GM12878 (cell line): ENCODE measurements around the gene AGBL1. TPM values are rescaled to one million over a fixed set of nuclear protein-coding genes. Genes with fewer than 3 reads are reported as not detected.

Experiments used
- ATAC-seq: fragments of 200-7000 bp; cut with Tn5 transposase; 3 replicates; pipeline ENCODE4 v1.9.1; 2020; ENCODE audit warnings: mild to moderate bottlenecking, moderate library complexity
- BruUV-seq: library from RNA; stranded (reverse); fragments of 400-500 nt; replicated peaks from 2 replicates; lab custom pipeline; 2021; lab: Mats Ljungman, UMichigan
- CTCF ChIA-PET: fragments of 300-600 bp; sonication (Branson Sonifier 250); formaldehyde crosslinking; extraction: SDS; loops from one replicate; lab custom pipeline; 2021; ENCODE audit warnings: inconsistent platforms; lab: Yijun Ruan, JAX
- POLR2A ChIA-PET: fragments of 350-600 bp; formaldehyde crosslinking; extraction: SDS; loops from one replicate; lab custom pipeline; 2021; ENCODE audit warnings: inconsistent platforms; lab: Charles Lee
- RAD21 ChIA-PET: fragments of 300-600 bp; sonication (Branson Sonifier 250); formaldehyde crosslinking; loops from one replicate; lab custom pipeline; 2023; ENCODE audit warnings: antibody characterized with exemption; ENCODE audit not compliant: unreplicated experiment; lab: Charles Lee
- SMC1A ChIA-PET: fragments of 300-600 bp; sonication (Branson Sonifier 250); formaldehyde crosslinking; loops from one replicate; lab custom pipeline; 2023; ENCODE audit not compliant: unreplicated experiment, uncharacterized antibody; lab: Charles Lee
- DNase-seq: peaks from one replicate; pipeline ENCODE4 v3.0.0-alpha.2; 2011; ENCODE audit warnings: low read depth, low spot score
- FAIRE-seq: peaks from 3 replicates; lab custom pipeline; 2011; peaks lifted over from hg19 to GRCh38; lab: Jason Lieb, UNC
- H2AFZ ChIP-seq: 2 replicates; pipeline ENCODE4 v1.6.0; 2011; ENCODE audit warnings: low read depth, low read length, control low read depth; ENCODE audit not compliant: control insufficient read depth
- H3K27ac ChIP-seq: 2 replicates; pipeline ENCODE4 v1.5.1; 2011; ENCODE audit warnings: control low read depth; ENCODE audit not compliant: control insufficient read depth, insufficient read depth
- H3K27me3 ChIP-seq, 2 experiments: replicated peaks in 1 of 2; 2 replicates each; pipeline versions ENCODE4 v1.6.0 to v1.6.1; 2011; ENCODE audit warnings: low read length in 1 of 2; ENCODE audit not compliant: control insufficient read depth in 2 of 2, insufficient read depth in 2 of 2
- H3K36me3 ChIP-seq, 2 experiments: 2 replicates each; pipeline ENCODE4 v1.5.1; 2011; ENCODE audit warnings: low read length in 1 of 2; ENCODE audit not compliant: control insufficient read depth in 2 of 2, insufficient read depth in 2 of 2
- H3K4me1 ChIP-seq: 2 replicates; pipeline ENCODE4 v1.6.1; 2011; ENCODE audit warnings: mild to moderate bottlenecking, low read length, moderate library complexity, mixed read lengths; ENCODE audit not compliant: control insufficient read depth, insufficient read depth
- H3K4me2 ChIP-seq: 2 replicates; pipeline ENCODE4 v1.6.0; 2011; ENCODE audit warnings: control low read depth; ENCODE audit not compliant: control insufficient read depth, insufficient read depth
- H3K4me3 ChIP-seq: fragments of 200-600 bp; sonication (generic); 2 replicates; pipeline ENCODE4 v1.5.1; 2016
- H3K79me2 ChIP-seq: 2 replicates; pipeline ENCODE4 v1.6.0; 2011; ENCODE audit warnings: low read length; ENCODE audit not compliant: control insufficient read depth, insufficient read depth
- H3K9ac ChIP-seq: 2 replicates; pipeline ENCODE4 v1.8.0; 2011; ENCODE audit warnings: low read length, control low read depth, mixed read lengths; ENCODE audit not compliant: control insufficient read depth, insufficient read depth
- H3K9me3 ChIP-seq: replicated peaks from 3 replicates; pipeline ENCODE4 v1.5.1; 2011; ENCODE audit warnings: mild to moderate bottlenecking, low read length; ENCODE audit not compliant: control insufficient read depth, insufficient read depth
- H4K20me1 ChIP-seq: 2 replicates; pipeline ENCODE4 v1.6.0; 2011; ENCODE audit not compliant: control insufficient read depth, insufficient read depth
- EGR1 ChIP-seq, 2 experiments: IDR thresholded peaks; 1 replicate in 1 of 2; 2 replicates in 1 of 2; pipeline ENCODE4 v1.6.1; 2011 to 2012; ENCODE audit warnings: low read depth in 2 of 2, low read length in 2 of 2, borderline replicate concordance in 1 of 2, mild to moderate bottlenecking in 1 of 2, moderate library complexity in 1 of 2
- IKZF2 ChIP-seq, 2 experiments: fragments of 450-650 bp; IDR thresholded peaks; 2 replicates each; pipeline ENCODE4 v1.6.1; 2017; ENCODE audit warnings: mild to moderate bottlenecking in 2 of 2, moderate library complexity in 2 of 2
- JUNB ChIP-seq: IDR thresholded peaks from 2 replicates; pipeline ENCODE4 v1.6.1; 2016; ENCODE audit warnings: antibody characterized with exemption, mild to moderate bottlenecking
- JUND ChIP-seq: IDR thresholded peaks from 2 replicates; pipeline ENCODE4 v1.6.1; 2012; ENCODE audit warnings: low read depth, mild to moderate bottlenecking, low read length, improper control_type of control experiment, moderate library complexity
- LARP7 ChIP-seq: fragments of 450-650 bp; IDR thresholded peaks from 2 replicates; pipeline ENCODE4 v1.6.1; 2017; ENCODE audit warnings: mild to moderate bottlenecking
- MEF2A ChIP-seq: IDR thresholded peaks from 2 replicates; pipeline ENCODE4 v1.6.1; 2011; ENCODE audit warnings: low read depth, mild to moderate bottlenecking, low read length, moderate library complexity; ENCODE audit not compliant: insufficient read depth
- NFIC ChIP-seq: IDR thresholded peaks from 2 replicates; pipeline ENCODE4 v1.6.1; 2012; ENCODE audit warnings: low read depth, mild to moderate bottlenecking, inconsistent platforms, low read length, moderate library complexity
- NR2C1 ChIP-seq: fragments of 450-650 bp; IDR thresholded peaks from 2 replicates; pipeline ENCODE4 v1.6.1; 2017; ENCODE audit warnings: antibody characterized with exemption, mild to moderate bottlenecking, moderate library complexity
- NR2C2 ChIP-seq: IDR thresholded peaks from 2 replicates; pipeline ENCODE4 v1.6.1; 2011; ENCODE audit warnings: borderline replicate concordance, low read depth; ENCODE audit not compliant: control insufficient read depth, insufficient read length
- PAX8 ChIP-seq: fragments of 450-650 bp; IDR thresholded peaks from 2 replicates; pipeline ENCODE4 v1.6.1; 2017; ENCODE audit warnings: mild to moderate bottlenecking, moderate library complexity
- RFX5 ChIP-seq: IDR thresholded peaks from 2 replicates; pipeline ENCODE4 v1.6.1; 2011; ENCODE audit warnings: low read depth, low read length, improper control_type of control experiment
- SMAD5 ChIP-seq: IDR thresholded peaks from 2 replicates; pipeline ENCODE4 v1.6.1; 2016; ENCODE audit warnings: antibody characterized with exemption, low read depth
- SPI1 ChIP-seq: IDR thresholded peaks from 2 replicates; pipeline ENCODE4 v1.6.1; 2011; ENCODE audit warnings: low read depth, mild to moderate bottlenecking, low read length, moderate library complexity, borderline replicate concordance; ENCODE audit not compliant: insufficient read depth
- STAT1 ChIP-seq: fragments of 450-650 bp; conservative IDR thresholded peaks from 2 replicates; pipeline ENCODE4 v1.6.1; 2014; ENCODE audit warnings: antibody characterized with exemption, mild to moderate bottlenecking
- ZBTB4 ChIP-seq: fragments of 450-650 bp; formaldehyde crosslinking; IDR thresholded peaks from 2 replicates; pipeline ENCODE4 v1.4.0; 2022; ENCODE audit warnings: mild to moderate bottlenecking, moderate library complexity
- ZNF622 ChIP-seq: fragments of 450-650 bp; IDR thresholded peaks from 2 replicates; pipeline ENCODE4 v1.6.1; 2017; ENCODE audit warnings: mild to moderate bottlenecking, inconsistent platforms
- WGBS: methylation state at CpG from one replicate; pipeline ENCODE4 v1.1.6; 2016; ENCODE audit warnings: low lambda C conversion rate; ENCODE audit not compliant: insufficient replicate concordance, insufficient coverage; ENCODE audit errors: missing lambda C conversion rate; 5-methylcytosine and 5-hydroxymethylcytosine counted together
- in situ Hi-C: fragments of 300-500 bp; cut with MboI; formaldehyde crosslinking; loops from 9 replicates; pipeline ENCODE4 v1.14.3; 2018; ENCODE audit warnings: mixed read lengths
- intact Hi-C: fragments of 100-400 bp; cut with micrococcal nuclease; formaldehyde crosslinking; loops from one replicate; pipeline ENCODE4 v1.14.2; 2022; ENCODE audit not compliant: unreplicated experiment
- polyA plus RNA-seq, 11 experiments: library from polyadenylated mRNA; depleted of rRNA in 4 of 11; unstranded in 6 of 11; stranded (reverse) in 5 of 11; fragments of >200 nt; fragmentation: Nextera tagmentation in 4 of 11; fragmentation: Illumina TruSeq in 1 of 11; extraction: Ambion mirVana in 4 of 11; extraction: Trizol in 1 of 11; gene quantifications; 1 replicate in 1 of 11; 2 replicates in 10 of 11; pipeline versions ENCODE4 v1.2.1 to v1.2.3, GENCODE V29; 2011 to 2016; ENCODE audit warnings: inconsistent platforms in 2 of 11, missing spikeins in 2 of 11, low read depth in 1 of 11
- total RNA-seq, 4 experiments: library from RNA; depleted of rRNA in 3 of 4; stranded (reverse); fragments of >200 nt in 3 of 4; fragmentation: Illumina TruSeq in 1 of 4; extraction: Trizol in 1 of 4; gene quantifications; 2 replicates each; pipeline versions ENCODE4 v1.2.1 to v1.2.3, GENCODE V29; 2013 to 2021

The AGBL1 gene
- total and polyA plus RNA-seq, 10 of the 15 experiments (the other 5 are each of a cell fraction or from before 2014, with no cell fraction given), result not detected

- no peaks in the 10 kb centered on the region for H3K9me3 ChIP-seq
- SMC1A ChIA-PET, result interaction anchor here (0.6 kb wide), 1 partner anchor 1843 kb away, joined by 3 read pairs; no protein-coding TSS in a partner anchor
- H3K4me3 ChIP-seq, result no peak overlapping the region
- 3% methylated on average over 2 of the region's 2 CpGs for WGBS
- H3K36me3 ChIP-seq, result no peaks in the 10 kb centered on the region
- H3K9ac ChIP-seq, result no peak overlapping the region
- H3K27ac ChIP-seq, result no peak overlapping the region
- FAIRE-seq, result no peak
- intact Hi-C loops (no loop called here), in situ Hi-C loops (no loop called here)
- no TSS peak for BruUV-seq
- ATAC-seq, result no peak
- no peaks in the 10 kb centered on the region for H3K4me1 ChIP-seq
- TF ChIP-seq SMAD5, result no peak
- no peaks in the 10 kb centered on the region for H3K79me2 ChIP-seq
- POLR2A ChIA-PET, result no interaction called here
- H3K4me2 ChIP-seq, result no peak overlapping the region
- CTCF ChIA-PET, result no interaction called here
- H4K20me1 ChIP-seq, result no peaks in the 10 kb centered on the region
- no peak overlapping the region for H2AFZ ChIP-seq
- H3K27me3 ChIP-seq, result no peaks in the 10 kb centered on the region
- no peak for DNase-seq
- RAD21 ChIA-PET, result no interaction called here
Observed at GRCh38 chr15:86663979-86664378, 584.3 kb downstream of the AGBL1 start.

GRCh38 chr15:86664581-86664980 lies 584.9 kb downstream of the AGBL1 start:
- Histone ChIP-seq H3K27ac (no peak overlapping the region), H3K36me3 (no peaks in the 10 kb centered on the region), H3K79me2 (no peaks in the 10 kb centered on the region), H4K20me1 (no peaks in the 10 kb centered on the region), H3K9ac (no peak overlapping the region), H3K27me3 (no peaks in the 10 kb centered on the region), H3K9me3 (no peaks in the 10 kb centered on the region), H2AFZ (no peak overlapping the region), H3K4me1 (no peaks in the 10 kb centered on the region), H3K4me3 (no peak overlapping the region), H3K4me2 (no peak overlapping the region)
- ATAC-seq (no peak), DNase-seq (no peak), FAIRE-seq (no peak)
- no peak for TF ChIP-seq ZBTB4 (CRISPR knock-in tag)
- no peak for TF ChIP-seq RFX5
- no peak for TF ChIP-seq NFIC
- TF ChIP-seq NR2C2, result no peak
- TF ChIP-seq EGR1 (IDR thresholded peaks at IDR 0.05; ENCODE audit: borderline replicate concordance in 1 of 2, low read depth in 2 of 2, low read length in 2 of 2), result no peak
- TF ChIP-seq IKZF2 (IDR thresholded peaks at IDR 0.05), result no peak
- TF ChIP-seq ZNF622, result no peak
- TF ChIP-seq SPI1, result no peak
- TF ChIP-seq JUND, result no peak
- no peak for TF ChIP-seq PAX8
- no peak for TF ChIP-seq NR2C1
- no peak for TF ChIP-seq LARP7
- no peak for TF ChIP-seq MEF2A
- TF ChIP-seq JUNB, result no peak
- TF ChIP-seq STAT1, result no peak
- intact Hi-C loops, result no loop called here
- ChIA-PET RAD21 (no interaction called here), SMC1A (interaction anchor here (0.6 kb wide), 1 partner anchor 1842 kb away, joined by 3 read pairs; no protein-coding TSS in a partner anchor), CTCF (no interaction called here), POLR2A (no interaction called here)
- WGBS, result 100% methylated on average over 1 of the region's 1 CpG
- in situ Hi-C loops, result no loop called here
- no TSS peak for BruUV-seq
